HG02763 (cell line): ENCODE data around the gene GRID1.
"Not testable (repeated sequence)": the region's sequence is repeated elsewhere in the genome, so short reads cannot be mapped to it uniquely, and the experiment has no call there.

Experiments used
- ATAC-seq: cut with Tn5 transposase; IDR thresholded peaks from one replicate; pipeline ENCODE4 v1.9.1; 2021; ENCODE audit warnings: mild to moderate bottlenecking, moderate library complexity; ENCODE audit not compliant: unreplicated experiment

The GRID1 gene

DNA sequence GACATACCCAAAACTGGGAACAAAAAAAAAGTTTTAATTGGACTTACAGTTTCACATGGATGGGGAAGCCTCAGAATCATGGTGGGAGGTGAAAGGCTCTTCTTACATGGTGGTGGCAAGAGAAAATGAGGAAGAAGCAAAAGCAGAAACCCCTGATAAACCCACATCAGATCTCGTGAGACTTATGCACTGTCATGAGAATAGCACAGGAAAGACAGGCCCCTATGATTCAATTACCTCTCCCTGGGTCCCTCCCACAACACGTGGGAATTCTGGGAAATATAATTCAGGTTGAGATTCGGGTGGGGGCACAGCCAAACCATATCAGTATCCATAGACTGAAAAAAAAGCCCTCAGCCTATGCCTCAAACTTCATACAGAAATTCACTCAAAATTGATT is 647.2 kb downstream of the GRID1 start:
- ATAC-seq: no peak

DNA sequence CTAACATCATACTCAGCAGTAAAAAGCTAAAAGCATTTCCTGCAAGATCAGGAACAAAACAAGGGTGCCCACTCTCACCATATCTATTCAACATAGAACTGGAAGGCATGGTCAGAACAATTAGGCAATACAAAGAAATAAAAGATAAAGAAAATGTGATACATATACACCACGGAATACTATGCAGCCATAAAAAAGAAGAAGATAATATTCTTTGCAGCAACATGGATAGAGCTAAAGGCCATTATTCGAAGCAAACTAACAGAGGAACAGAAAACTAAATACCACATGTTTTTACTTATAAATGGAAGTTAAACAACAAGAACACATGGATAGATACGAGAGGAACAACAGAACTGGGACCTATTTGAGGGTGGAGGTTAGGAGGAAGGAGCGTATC is 652.7 kb downstream of the GRID1 start:
- ATAC-seq: no peak

DNA sequence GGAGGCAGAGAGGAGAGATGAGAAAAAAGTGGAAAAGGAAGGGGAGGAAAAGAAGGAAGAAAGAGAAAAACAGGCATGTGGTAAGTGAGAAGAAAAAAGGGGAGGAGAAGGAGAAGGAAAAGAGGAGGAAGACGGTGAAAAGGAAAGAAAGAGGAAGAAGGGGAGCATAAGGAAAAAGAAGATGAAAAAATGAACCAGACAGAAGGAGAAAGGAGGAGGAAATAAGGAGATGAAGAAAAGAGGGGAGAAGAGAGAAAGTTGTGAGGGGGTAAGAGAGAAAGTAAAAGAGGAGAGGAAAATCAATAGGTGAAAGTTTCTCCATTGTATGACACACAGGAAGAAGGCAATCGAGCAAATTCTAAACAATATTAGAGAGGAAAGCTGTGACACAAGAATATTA is 663.8 kb downstream of the GRID1 start:
- ATAC-seq: no peak

DNA sequence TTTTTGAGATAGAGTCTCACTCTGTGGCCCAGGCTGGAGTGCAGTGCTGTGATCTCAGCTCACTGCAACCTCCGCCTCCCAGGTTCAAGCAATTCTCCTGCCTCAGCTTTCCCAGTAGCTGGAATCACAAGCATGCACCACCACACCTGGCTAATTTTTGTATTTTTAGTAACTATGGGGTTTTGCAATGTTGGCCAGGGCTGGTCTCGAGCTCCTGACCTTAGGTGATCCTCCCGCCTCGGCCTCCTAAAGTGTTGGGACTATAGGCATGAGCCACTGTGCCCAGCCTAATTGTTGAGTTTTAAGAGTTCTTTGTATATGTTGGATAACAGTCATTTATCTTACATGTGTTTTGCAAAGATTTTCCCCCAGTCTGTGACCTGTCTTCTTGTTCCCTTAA is 667.5 kb downstream of the GRID1 start:
- not testable (repeated sequence) for ATAC-seq

DNA sequence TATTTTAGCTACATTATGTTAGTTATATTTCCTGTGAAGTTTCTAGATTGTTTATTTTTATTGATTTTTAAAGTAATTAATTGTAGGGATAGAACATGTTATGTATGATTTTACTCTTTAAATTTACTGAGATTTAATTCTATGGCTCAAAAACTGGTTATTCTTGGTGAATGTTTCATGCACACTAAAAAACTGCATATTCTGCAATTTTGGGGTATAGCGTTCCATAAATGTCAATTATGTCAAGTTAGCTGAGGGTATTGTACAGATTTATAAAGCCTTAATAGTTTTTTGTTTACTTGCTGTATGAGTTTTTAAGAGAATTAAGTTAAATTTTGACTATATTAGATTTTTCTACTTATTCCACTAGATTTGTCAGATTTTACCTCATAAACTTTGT is 669.7 kb downstream of the GRID1 start:
- no peak for ATAC-seq

DNA sequence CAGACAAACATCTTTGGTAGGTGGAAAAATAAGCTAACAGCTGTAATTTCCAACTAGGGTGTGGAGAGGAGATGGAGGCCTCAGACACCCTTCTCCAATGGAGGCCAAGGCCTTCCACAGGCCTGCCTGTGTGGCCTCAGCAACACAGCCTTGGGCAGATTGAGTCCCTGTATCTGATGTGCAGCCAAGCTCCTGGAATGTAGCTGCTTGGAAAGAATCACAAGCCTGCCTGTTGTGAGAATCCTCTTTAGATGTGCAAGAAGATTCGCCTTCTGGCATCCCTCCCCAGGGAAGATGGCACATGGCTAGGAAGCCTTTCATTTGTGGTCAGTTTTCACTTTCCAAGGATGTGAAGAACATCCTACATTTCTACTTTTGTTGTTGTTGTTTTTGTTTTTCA is 684.0 kb downstream of the GRID1 start:
- no peak for ATAC-seq

DNA sequence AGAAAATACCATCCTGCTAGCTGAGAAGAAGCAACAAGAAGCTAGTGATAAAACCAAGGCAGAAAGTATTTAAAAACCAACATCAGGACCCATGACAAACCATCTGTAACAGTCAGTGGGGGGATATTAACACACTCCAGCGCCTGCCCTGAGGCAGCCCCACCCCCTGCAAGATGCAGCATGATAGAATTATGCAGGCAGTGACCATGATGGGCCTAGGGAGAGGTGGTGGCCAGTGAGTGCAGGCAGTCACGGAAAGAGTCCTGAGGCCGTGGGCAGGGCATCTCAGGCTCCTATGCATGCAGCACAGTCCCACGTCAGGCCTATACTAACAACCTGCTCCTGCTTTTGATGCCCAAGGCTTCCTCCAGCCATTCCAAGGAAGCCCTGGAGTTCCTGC is 686.9 kb downstream of the GRID1 start:
- no peak for ATAC-seq

DNA sequence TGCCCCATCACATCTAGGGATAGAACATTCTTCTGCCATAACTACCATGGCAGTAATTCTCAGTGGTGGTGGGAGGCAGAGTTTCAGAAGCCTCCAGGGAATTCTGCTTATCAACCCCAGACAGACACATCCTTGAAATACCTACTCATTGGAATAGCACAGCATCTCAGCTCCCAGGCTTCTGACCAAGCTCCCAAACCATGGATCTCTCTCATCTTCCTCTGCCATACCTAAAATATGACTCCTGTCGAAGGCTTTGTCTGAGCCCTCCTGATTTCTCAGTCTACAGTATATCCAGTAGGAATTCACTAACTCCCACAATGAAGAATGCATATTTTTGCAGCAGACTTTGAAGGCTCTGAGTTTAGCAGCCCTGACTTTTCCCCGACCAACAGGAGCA is 687.5 kb downstream of the GRID1 start:
- ATAC-seq: no peak

DNA sequence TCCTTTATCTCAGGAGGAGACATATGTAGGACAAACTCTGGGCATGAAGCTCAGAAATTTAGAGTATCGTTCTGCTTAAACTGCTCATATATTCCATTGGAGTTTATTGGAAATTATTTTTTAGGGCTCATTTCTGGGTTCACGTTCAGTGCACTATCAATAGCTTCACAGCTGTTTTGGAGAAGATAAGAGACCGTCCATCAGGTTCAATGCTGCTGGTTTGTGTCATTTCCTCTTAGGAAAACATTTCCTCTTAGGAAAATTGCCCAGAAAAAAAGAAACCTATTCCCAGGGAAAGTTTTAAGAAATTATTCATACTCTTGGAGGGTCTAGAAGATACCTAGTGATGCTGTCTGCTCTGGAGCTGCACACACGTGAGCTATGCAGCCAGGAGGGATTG is 691.7 kb downstream of the GRID1 start:
- no peak for ATAC-seq

DNA sequence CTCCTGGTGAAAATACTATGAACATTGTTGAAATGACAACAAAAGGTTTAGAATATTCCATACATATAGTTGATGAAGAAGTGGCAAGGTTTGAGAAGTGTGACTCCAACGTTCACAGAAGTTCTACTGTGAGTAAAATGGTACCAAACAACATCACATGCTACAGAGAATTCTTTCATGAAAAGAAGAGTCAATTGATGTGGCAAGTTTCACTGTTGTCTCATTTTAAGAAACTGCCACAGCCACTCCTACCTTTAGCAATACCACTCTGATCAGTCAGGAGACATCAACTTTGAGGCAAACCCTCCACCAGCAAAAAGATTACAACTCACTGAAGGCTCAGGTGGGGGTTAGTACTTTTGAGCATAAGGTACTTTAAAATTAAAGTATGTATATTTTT is 693.3 kb downstream of the GRID1 start:
- no peak for ATAC-seq

DNA sequence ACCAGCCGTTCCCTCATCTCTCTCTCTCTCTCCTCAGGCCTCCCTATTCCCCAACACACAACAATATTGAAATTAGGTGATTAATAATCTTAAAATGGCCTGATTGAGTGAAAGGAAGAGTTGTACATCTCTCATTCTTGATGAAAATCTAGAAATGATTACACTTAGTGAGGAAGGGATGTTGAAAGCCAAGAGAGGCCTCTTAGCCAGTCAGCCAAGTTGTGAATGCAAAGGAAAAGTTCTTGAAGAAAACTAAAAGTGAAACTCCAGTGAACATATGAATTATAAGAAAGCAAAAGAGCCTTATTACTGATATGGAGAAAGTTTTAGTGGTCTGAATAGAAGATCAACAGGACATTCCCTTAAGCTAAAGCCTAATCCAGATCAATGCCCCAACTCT is 695.1 kb downstream of the GRID1 start:
- no peak for ATAC-seq

DNA sequence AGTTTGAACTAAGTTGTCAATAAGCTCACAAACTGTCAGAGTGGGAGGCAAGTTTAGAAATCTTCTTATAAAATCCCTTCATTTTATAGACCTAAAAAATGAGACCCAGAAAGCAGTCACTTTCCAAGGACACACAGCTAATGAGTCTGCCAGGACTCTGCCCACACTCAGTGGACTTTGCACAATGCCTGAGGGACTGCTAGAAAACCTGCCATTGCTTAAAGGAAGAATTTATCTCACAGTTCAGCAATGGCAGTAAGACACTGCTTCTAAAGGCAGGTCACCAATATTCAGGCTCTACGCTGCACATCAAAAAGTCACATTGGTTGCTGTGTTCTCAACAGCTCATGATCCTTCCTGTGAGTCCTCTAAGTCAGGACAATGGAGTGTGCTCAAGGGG is 698.1 kb downstream of the GRID1 start:
- ATAC-seq: no peak

DNA sequence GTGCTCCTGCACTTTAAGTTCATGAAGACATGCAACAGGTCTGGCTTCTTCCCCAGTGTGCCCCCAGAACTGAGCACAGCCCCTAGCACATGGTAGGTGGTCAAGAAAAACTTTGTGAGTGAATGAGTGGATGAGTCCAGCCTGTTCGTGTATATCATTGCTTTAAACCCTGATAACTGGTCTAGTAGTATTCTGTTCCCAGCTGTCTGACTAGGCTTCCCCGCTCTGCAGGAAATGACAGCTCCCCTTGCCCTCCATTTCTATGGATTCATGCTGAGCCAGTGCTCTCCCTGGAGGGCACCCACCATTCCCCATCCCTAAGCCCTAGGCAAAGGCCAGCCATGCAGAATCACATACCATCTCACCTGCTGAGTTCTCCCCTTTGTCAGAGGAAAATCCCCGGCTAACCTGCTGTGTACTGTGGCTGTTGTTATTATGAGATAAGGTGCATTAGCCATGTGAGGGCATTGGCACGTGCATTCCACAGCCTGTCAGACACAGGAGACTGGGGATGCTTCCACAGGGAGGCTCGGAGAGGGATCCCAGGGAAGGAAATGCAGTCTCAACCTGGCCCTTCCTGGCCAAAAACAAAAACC is 698.9 kb downstream of the GRID1 start:
- ATAC-seq: no peak

DNA sequence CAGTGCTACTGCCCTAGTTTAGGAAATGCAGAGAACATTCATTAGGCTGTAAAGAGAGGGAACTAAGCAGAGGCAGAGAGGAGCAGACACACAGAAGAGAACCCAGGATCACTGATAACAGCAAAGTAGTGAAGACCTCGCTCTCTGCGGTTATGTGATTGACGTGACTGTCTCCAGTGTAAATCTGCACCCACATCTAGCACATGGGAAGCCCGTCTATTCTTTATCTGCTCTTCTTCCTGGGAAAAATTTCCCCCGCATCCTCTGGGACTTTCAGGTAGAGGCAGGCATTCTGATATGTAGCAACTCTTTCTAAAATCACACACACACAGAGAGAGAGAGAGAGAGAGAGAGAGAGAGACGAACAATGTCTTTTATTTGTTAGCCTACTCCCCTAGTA is 699.6 kb downstream of the GRID1 start:
- no peak for ATAC-seq

DNA sequence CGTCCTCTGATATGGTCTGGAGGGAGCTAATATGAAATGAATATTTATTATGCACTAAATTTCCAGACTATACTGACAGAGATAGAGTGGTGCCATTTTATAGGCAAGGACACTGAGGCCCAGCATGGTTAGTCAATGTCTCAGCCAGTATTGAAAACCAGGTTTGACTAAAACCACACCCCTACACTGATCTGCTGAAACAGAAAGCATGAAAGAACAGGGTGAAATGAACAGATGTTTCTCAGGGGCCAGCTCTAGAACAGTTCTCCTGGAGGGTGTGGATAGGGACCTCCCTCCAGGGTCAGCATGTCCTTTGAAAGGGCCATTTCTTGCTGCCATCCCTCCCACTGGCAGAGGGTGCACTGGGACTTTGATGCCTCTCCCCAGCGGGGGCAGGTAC is 700.5 kb downstream of the GRID1 start:
- ATAC-seq: no peak

DNA sequence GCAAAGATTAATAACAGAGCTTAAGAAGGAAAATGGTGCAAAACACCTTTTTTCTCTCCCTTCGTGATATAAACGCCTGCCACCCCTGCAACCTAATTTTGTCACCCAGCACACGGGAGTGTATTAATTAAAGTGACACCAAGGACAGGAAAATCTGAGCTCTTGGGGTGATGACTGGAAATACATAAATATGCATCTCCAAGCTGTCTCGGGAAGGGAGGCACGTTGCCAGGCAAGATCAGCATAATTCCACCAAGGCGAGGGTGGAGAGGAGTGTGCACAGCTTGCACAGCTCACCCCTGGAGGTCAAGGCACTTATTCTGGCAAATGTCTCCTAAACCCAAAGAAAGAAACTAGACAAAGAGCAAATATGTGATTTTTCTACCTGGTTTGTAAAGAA is 700.9 kb downstream of the GRID1 start:
- no peak for ATAC-seq

DNA sequence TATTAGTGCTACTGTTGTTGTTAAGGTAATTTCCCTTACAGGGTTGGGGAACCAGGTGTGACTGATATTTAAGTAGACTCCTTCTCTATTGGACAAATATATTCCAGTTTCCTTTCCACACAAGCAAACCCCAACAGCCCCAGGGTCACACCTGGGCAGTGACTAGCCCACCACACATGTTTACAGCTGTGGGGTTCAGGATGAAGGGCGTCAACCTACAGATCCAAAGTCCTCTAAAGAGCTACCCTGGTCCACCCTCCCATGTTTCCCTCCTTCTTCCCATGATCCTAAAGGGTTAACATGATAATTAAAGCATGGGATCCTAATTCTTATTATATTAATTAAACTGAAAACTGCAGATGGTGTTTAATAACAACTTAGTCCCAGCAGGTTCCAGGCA is 701.5 kb downstream of the GRID1 start:
- no peak for ATAC-seq

DNA sequence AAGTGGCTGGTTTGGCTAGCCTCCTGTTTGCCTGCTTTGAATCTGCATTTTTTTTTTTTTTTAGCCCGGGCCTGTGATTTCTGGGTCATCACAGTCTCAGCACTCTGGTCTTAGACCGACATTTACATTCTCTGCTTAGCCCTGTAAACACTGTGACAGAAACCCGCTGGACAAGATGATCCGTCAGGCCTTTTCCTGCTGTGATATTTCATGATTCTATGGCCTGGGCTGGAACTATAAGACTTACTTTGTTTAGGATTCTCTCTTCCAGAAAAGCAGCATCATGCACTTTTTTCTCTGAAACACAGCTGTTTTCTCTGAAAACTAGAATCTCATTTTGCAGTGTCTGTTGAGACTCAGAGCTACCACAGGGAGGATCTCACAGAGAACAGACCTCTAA is 705.5 kb downstream of the GRID1 start:
- ATAC-seq: no peak

DNA sequence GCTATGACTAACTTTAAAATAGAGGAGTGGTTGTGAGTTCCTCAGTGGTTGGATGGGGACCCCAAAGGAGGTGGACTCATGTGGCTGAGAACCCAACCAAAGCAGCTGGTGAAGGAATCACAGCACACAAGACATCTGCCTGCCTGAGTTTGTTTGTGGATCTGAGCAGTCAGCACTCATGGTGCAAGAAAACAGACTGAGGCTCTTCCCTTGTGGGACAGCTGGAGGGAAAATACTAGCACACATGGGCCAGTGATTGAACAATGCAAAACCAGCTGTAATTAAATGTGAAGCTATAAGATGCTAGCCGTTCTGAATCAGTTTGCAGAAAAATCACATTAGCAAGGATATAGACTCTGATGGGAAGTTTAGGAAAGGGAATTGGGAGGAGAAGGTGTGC is 707.3 kb downstream of the GRID1 start:
- no peak for ATAC-seq

DNA sequence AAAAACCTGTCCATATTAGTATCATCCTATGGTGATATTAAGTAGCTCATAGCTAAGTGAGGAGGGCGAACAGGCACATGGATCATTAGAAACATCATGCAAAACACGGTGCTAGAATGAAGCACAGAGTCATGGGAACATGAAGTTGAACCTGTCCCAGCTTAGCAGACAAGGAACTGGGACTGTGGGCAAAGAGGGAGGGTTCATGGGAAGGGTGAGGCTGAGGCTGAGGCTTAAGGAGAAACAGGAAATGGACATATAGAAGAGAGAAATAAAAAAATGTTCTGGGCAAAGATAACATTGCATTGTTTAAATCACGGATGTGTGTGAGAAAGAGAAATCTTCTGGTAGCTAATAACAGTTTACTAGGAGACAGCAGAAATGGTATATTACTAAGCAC is 708.1 kb downstream of the GRID1 start:
- no peak for ATAC-seq

DNA sequence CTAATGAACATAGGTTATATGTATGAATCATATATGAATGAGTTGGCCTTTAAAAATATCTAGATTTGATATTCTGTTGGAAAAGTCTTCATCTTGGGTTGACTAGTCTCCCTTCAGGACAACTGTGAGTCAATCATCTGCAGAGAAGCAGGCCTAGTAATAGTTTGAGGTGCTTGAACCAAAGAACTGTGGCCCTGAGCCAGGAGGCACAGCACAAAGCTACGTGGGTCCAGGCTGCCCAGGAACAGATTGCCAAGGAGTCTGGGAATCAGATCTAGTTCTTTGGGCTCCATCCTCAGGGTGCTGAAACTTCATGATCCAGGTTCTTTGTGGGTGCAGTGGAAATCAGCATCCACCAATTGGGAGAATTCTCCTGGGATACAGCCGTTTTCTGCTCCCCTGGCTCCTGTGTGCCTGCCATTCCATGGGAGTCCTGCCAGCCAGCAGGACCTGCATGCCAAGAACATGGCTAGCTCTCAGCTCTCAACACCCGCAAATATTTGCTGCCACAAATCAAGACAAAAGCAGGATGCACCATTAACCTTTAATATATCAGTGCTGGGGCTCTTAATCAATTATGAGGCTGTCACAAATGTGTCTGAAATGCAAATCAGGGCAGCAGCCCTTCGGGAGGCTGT is 709.0 kb downstream of the GRID1 start:
- ATAC-seq: no peak

DNA sequence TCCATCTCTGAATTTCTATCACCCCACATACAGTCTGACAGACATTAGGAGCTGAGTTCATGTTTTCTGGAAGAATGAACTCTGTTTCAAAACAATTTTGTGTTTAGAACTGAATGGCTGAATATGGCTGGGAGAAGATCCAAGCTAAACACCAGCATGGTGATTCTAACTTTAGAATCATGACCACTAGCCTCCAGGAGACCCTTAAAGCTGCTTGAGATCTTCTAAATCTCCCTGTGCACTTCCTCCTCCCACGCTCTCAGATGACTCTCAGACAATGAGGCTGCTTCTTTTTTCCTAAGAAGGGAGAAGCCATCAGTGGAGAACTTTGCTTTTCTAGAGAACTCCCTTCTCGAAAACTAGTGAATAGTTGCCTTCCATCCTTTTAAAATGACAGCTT is 711.2 kb downstream of the GRID1 start:
- no peak for ATAC-seq

DNA sequence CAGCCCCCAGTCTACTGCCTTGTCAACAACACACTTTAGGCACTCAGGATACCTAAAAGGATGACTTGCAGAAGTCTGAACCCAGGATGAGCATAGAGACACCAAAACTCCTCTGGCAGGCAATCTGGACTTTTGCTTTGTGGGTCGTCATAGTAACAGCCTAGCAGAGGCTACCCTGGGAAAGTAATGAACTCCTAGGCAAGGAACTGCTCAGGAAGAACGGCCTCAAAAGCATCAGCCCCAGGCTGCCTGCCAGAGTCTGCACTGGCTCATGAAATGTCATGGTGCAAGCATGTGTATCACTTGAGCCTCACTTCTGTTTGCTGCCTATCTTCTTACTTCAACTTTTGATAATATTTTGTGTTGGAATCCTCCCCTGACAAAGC is 715.1 kb downstream of the GRID1 start:
- ATAC-seq: no peak
